ENCODE results near the gene PVR.

PVR gene

GRCh38 chr19:44704982-44705381, 61.3 kb downstream of the PVR start:
- no peaks in the 10 kb centered on the region for H3K4me1 ChIP-seq (ENCODE audit: insufficient read depth, low read length, poor library complexity, severe bottlenecking)
- no peaks in the 10 kb centered on the region for H3K9me2 ChIP-seq (replicated peaks; ENCODE audit: low read depth, low read length)
- no peaks in the 10 kb centered on the region for H3K9me3 ChIP-seq (ENCODE audit: insufficient read depth, low read depth, low read length)
- no peak overlapping the region for H3K9ac ChIP-seq (ENCODE audit: low read depth, low read length, poor library complexity, severe bottlenecking)
- no peaks in the 10 kb centered on the region for H3K79me2 ChIP-seq (ENCODE audit: insufficient read depth, low read length)
- H3F3A ChIP-seq (ENCODE audit: low read depth), result no peaks in the 10 kb centered on the region
- TF ChIP-seq CTCF (conservative IDR thresholded peaks at IDR 0.05; ENCODE audit: low read length), result no peak
- TF ChIP-seq EZH2phosphoT487 (IDR thresholded peaks at IDR 0.05; ENCODE audit: borderline replicate concordance), result no peak
- no peaks in the 10 kb centered on the region for H3K27me3 ChIP-seq (ENCODE audit: insufficient read depth, low read length, poor library complexity, severe bottlenecking)
- no peak overlapping the region for H3K4me2 ChIP-seq (ENCODE audit: low read depth, low read length, poor library complexity, severe bottlenecking)
- no peak overlapping the region for H2AFZ ChIP-seq (ENCODE audit: low read length)
- no peaks in the 10 kb centered on the region for H4K20me1 ChIP-seq (ENCODE audit: insufficient read depth, low read length, poor library complexity, severe bottlenecking)
- no peak overlapping the region for H3K4me3 ChIP-seq (ENCODE audit: low read length, poor library complexity, severe bottlenecking)
- H3K36me3 ChIP-seq (ENCODE audit: insufficient read depth, low read length), result no peaks in the 10 kb centered on the region

GRCh38 chr19:44705502-44706010, 61.8 kb downstream of the PVR start:
- Histone ChIP-seq H3K9me3 (ENCODE audit: insufficient read depth, low read depth, low read length) (no peaks in the 10 kb centered on the region), H3F3A (ENCODE audit: low read depth) (no peaks in the 10 kb centered on the region), H3K36me3 (ENCODE audit: insufficient read depth, low read length) (no peaks in the 10 kb centered on the region), H3K27me3 (ENCODE audit: insufficient read depth, low read length, poor library complexity, severe bottlenecking) (no peaks in the 10 kb centered on the region), H3K4me2 (ENCODE audit: low read depth, low read length, poor library complexity, severe bottlenecking) (no peak overlapping the region), H3K9ac (ENCODE audit: low read depth, low read length, poor library complexity, severe bottlenecking) (no peak overlapping the region), H2AFZ (ENCODE audit: low read length) (no peak overlapping the region), H3K79me2 (ENCODE audit: insufficient read depth, low read length) (no peaks in the 10 kb centered on the region), H3K9me2 (replicated peaks; ENCODE audit: low read depth, low read length) (no peaks in the 10 kb centered on the region), H4K20me1 (ENCODE audit: insufficient read depth, low read length, poor library complexity, severe bottlenecking) (no peaks in the 10 kb centered on the region), H3K4me1 (ENCODE audit: insufficient read depth, low read length, poor library complexity, severe bottlenecking) (no peaks in the 10 kb centered on the region), H3K4me3 (ENCODE audit: low read length, poor library complexity, severe bottlenecking) (no peak overlapping the region)
- TF ChIP-seq EZH2phosphoT487 (IDR thresholded peaks at IDR 0.05; ENCODE audit: borderline replicate concordance) (no peak), CTCF (conservative IDR thresholded peaks at IDR 0.05; ENCODE audit: low read length) (no peak)

GRCh38 chr19:44706506-44707236, 63.0 kb downstream of the PVR start:
- Histone ChIP-seq H3K9me3 (ENCODE audit: insufficient read depth, low read depth, low read length) (no peaks in the 10 kb centered on the region), H3K36me3 (ENCODE audit: insufficient read depth, low read length) (no peaks in the 10 kb centered on the region), H3K79me2 (ENCODE audit: insufficient read depth, low read length) (no peaks in the 10 kb centered on the region), H3K27me3 (ENCODE audit: insufficient read depth, low read length, poor library complexity, severe bottlenecking) (no peaks in the 10 kb centered on the region), H3K4me3 (ENCODE audit: low read length, poor library complexity, severe bottlenecking) (no peak overlapping the region), H2AFZ (ENCODE audit: low read length) (no peak overlapping the region), H3K4me2 (ENCODE audit: low read depth, low read length, poor library complexity, severe bottlenecking) (no peak overlapping the region), H3K9me2 (replicated peaks; ENCODE audit: low read depth, low read length) (no peaks in the 10 kb centered on the region), H3F3A (ENCODE audit: low read depth) (no peaks in the 10 kb centered on the region), H4K20me1 (ENCODE audit: insufficient read depth, low read length, poor library complexity, severe bottlenecking) (no peaks in the 10 kb centered on the region), H3K9ac (ENCODE audit: low read depth, low read length, poor library complexity, severe bottlenecking) (no peak overlapping the region), H3K4me1 (ENCODE audit: insufficient read depth, low read length, poor library complexity, severe bottlenecking) (no peaks in the 10 kb centered on the region)
- TF ChIP-seq EZH2phosphoT487 (IDR thresholded peaks at IDR 0.05; ENCODE audit: borderline replicate concordance), result no peak
- TF ChIP-seq CTCF (conservative IDR thresholded peaks at IDR 0.05; ENCODE audit: low read length), result no peak

All from Loucy (cell line).